ENCODE results near the gene PODXL.

The PODXL gene

DNA sequence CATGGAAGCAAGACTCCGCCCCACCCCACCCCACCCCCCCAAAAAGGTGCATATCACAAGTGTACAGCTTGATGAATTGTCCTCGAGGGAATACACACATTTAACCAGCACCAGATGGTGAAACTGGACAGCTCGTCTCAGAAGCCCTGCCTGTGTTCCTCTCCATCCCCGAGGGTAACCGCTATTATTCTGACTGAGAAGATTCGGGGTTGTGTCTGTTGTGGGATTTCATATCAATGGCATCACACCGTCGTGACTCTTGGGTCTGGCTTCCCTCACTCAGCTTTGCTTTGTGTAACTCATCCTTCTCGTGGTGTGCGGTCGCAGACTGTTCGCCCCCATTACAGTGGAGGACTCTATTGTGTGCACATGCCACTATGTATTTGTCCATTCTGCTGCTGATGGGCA lies 18.9 kb downstream of the PODXL start:
- ChIA-PET CTCF (no interaction called here), POLR2A (no interaction called here)
- TF ChIP-seq BHLHE40 (IDR thresholded peaks at IDR 0.05; ENCODE audit: borderline replicate concordance): no peak
- no peak for TF ChIP-seq ELF4 (IDR thresholded peaks at IDR 0.05)
- no peak for TF ChIP-seq SUZ12 (IDR thresholded peaks at IDR 0.05)
- TF ChIP-seq CTBP1 (IDR thresholded peaks at IDR 0.05; ENCODE audit: borderline replicate concordance): no peak
- TF ChIP-seq, protein P1, sequence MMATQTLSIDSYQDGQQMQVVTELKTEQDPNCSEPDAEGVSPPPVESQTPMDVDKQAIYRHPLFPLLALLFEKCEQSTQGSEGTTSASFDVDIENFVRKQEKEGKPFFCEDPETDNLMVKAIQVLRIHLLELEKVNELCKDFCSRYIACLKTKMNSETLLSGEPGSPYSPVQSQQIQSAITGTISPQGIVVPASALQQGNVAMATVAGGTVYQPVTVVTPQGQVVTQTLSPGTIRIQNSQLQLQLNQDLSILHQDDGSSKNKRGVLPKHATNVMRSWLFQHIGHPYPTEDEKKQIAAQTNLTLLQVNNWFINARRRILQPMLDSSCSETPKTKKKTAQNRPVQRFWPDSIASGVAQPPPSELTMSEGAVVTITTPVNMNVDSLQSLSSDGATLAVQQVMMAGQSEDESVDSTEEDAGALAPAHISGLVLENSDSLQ (IDR thresholded peaks at IDR 0.05): no peak
- TF ChIP-seq SP1 (IDR thresholded peaks at IDR 0.05): no peak
- TF ChIP-seq L3MBTL2 (conservative IDR thresholded peaks at IDR 0.05): no peak
- TF ChIP-seq FOXM1 (IDR thresholded peaks at IDR 0.05; ENCODE audit: borderline replicate concordance): no peak
- DNase-seq (ENCODE audit: extremely low spot score): no peak

GRCh38 chr7:131536361-131536849 lies 20.0 kb downstream of the PODXL start:
- ChIA-PET POLR2A (no interaction called here), CTCF (no interaction called here)
- no peak for TF ChIP-seq ELF4 (IDR thresholded peaks at IDR 0.05)
- TF ChIP-seq CTBP1 (IDR thresholded peaks at IDR 0.05; ENCODE audit: borderline replicate concordance): no peak
- no peak for TF ChIP-seq HDGF (IDR thresholded peaks at IDR 0.05; ENCODE audit: borderline replicate concordance)
- TF ChIP-seq BHLHE40 (IDR thresholded peaks at IDR 0.05; ENCODE audit: borderline replicate concordance): no peak
- TF ChIP-seq SUZ12 (IDR thresholded peaks at IDR 0.05): no peak
- no peak for TF ChIP-seq TARDBP (IDR thresholded peaks at IDR 0.05)
- DNase-seq (ENCODE audit: extremely low spot score): no peak

GRCh38 chr7:131533566-131534561 lies 22.6 kb downstream of the PODXL start:
- CTCF ChIA-PET: interaction anchor here (1.4 kb wide), 1 partner anchor 13 kb away, joined by 4 read pairs; no protein-coding TSS in a partner anchor
- POLR2A ChIA-PET: no interaction called here
- no peak for DNase-seq (ENCODE audit: extremely low spot score)
- no peak for TF ChIP-seq LEF1 (IDR thresholded peaks at IDR 0.05; ENCODE audit: borderline replicate concordance)
- no peak for TF ChIP-seq ARNT (IDR thresholded peaks at IDR 0.05)
- TF ChIP-seq TARDBP (IDR thresholded peaks at IDR 0.05): no peak
- TF ChIP-seq FOXM1 (IDR thresholded peaks at IDR 0.05; ENCODE audit: borderline replicate concordance): no peak
- no peak for TF ChIP-seq HDGF (IDR thresholded peaks at IDR 0.05; ENCODE audit: borderline replicate concordance)
- TF ChIP-seq ELF4 (IDR thresholded peaks at IDR 0.05): no peak

DNA sequence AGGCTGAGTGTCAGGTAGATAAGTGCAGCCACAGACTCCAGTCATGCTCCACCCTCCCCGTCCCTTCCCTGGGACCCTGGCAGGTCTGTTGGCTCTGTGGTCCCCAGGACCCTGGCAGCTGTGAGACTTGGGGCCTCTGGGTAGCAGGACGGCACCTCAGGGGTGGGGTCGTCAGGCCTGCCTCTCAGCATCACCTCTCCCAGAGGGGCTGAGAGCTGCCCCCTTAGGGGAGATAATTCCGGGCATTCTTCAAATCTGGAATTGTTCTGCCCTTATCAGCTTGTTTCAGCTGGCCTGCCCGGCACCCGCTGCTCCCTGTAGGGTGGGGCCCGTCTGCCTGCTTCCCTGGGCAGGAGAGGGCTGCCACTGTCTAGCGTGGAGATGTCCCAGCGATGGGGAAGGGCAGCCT lies 23.3 kb downstream of the PODXL start:
- DNase-seq (ENCODE audit: extremely low spot score): no peak
- CTCF ChIA-PET: no interaction called here
- POLR2A ChIA-PET: no interaction called here
- TF ChIP-seq L3MBTL2 (conservative IDR thresholded peaks at IDR 0.05): no peak
- TF ChIP-seq SP1 (IDR thresholded peaks at IDR 0.05): no peak
- TF ChIP-seq CTBP1 (IDR thresholded peaks at IDR 0.05; ENCODE audit: borderline replicate concordance): no peak
- no peak for TF ChIP-seq HDGF (IDR thresholded peaks at IDR 0.05; ENCODE audit: borderline replicate concordance)
- no peak for TF ChIP-seq ZNF384 (IDR thresholded peaks at IDR 0.05)
- no peak for TF ChIP-seq ELF4 (IDR thresholded peaks at IDR 0.05)
- no peak for TF ChIP-seq BHLHE40 (IDR thresholded peaks at IDR 0.05; ENCODE audit: borderline replicate concordance)
- TF ChIP-seq NFRKB (IDR thresholded peaks at IDR 0.05): no peak
- no peak for TF ChIP-seq LEF1 (IDR thresholded peaks at IDR 0.05; ENCODE audit: borderline replicate concordance)
- TF ChIP-seq FOXK2 (IDR thresholded peaks at IDR 0.05): no peak
- TF ChIP-seq TARDBP (IDR thresholded peaks at IDR 0.05): no peak
- TF ChIP-seq SUZ12 (IDR thresholded peaks at IDR 0.05): no peak
- no peak for TF ChIP-seq FOXM1 (IDR thresholded peaks at IDR 0.05; ENCODE audit: borderline replicate concordance)
- TF ChIP-seq, protein P1 (IDR thresholded peaks at IDR 0.05): no peak
- TF ChIP-seq ARNT (IDR thresholded peaks at IDR 0.05): no peak
- no peak for TF ChIP-seq FOXA1 (IDR thresholded peaks at IDR 0.05)

- no peak for DNase-seq (ENCODE audit: extremely low spot score)
- ChIA-PET CTCF (no interaction called here), POLR2A (no interaction called here)
- TF ChIP-seq ARNT (IDR thresholded peaks at IDR 0.05) (no peak), BHLHE40 (IDR thresholded peaks at IDR 0.05; ENCODE audit: borderline replicate concordance) (no peak), L3MBTL2 (conservative IDR thresholded peaks at IDR 0.05) (no peak), ELF4 (IDR thresholded peaks at IDR 0.05) (no peak), FOXK2 (IDR thresholded peaks at IDR 0.05) (no peak), TARDBP (IDR thresholded peaks at IDR 0.05) (no peak), NFRKB (IDR thresholded peaks at IDR 0.05) (no peak), FOXM1 (IDR thresholded peaks at IDR 0.05; ENCODE audit: borderline replicate concordance) (no peak), FOXA1 (IDR thresholded peaks at IDR 0.05) (no peak), CTBP1 (IDR thresholded peaks at IDR 0.05; ENCODE audit: borderline replicate concordance) (no peak), SUZ12 (IDR thresholded peaks at IDR 0.05) (no peak), HDGF (IDR thresholded peaks at IDR 0.05; ENCODE audit: borderline replicate concordance) (no peak), LEF1 (IDR thresholded peaks at IDR 0.05; ENCODE audit: borderline replicate concordance) (no peak), ZNF384 (IDR thresholded peaks at IDR 0.05) (no peak), SP1 (IDR thresholded peaks at IDR 0.05) (no peak)
- TF ChIP-seq, protein P1 (IDR thresholded peaks at IDR 0.05): no peak
Measured at GRCh38 chr7:131532570-131533091, 23.8 kb downstream of the PODXL start.
